IPS DF 19.7 (cell line): ENCODE measurements around the gene KLHL34.

Experiments used
- DNase-seq: peaks from one replicate; pipeline ENCODE4 v3.0.0-alpha.2; 2013; ENCODE audit warnings: low read depth, low spot score

Gene KLHL34

DNA sequence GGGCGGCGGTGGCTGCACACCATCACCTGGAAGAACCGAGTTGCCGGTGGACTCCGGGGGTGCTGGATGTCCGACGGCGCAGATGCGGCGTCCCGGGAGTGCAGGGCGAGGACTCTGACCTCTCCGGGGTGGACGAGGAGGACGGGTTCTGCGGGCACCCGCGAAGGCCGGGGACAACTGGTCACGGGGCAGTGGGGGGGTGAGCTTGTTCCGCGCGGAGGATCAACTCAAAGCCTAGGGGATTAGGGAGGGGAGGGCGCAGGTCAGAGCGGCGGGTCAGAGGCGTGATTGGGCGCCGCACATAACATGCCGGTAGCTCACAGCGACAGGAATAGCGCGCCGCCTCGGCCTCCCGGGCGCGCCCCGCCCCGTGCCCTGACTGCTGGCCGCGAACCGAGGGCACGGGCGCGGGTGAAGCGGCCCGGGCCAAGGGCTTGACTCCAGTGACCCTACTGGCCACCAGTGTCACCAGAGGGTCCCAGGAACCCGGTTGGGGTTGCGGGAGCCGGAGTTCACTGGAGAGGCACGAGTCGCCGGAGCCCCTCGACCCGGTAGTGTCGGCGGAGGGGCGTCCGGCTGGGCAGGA, at the start of gene KLHL34:
Gene KLHL34 (minus strand): TSS at position 179 of the 586 bp plus-strand sequence. CDS start 542 bp downstream, outside the sequence.
- DNase-seq = no peak

- no peak for DNase-seq
Measured at GRCh38 chrX:21705225-21705624, 47.1 kb upstream of the KLHL34 start.

GRCh38 chrX:21702725-21703124, 44.6 kb upstream of the KLHL34 start:
- DNase-seq = no peak

- no peak for DNase-seq
Measured at GRCh38 chrX:21700967-21701366, 42.8 kb upstream of the KLHL34 start.

- DNase-seq = no peak
Measured at GRCh38 chrX:21700275-21700674, 42.1 kb upstream of the KLHL34 start.

- DNase-seq = no peak
Measured at GRCh38 chrX:21699136-21699535, 41.0 kb upstream of the KLHL34 start.

GRCh38 chrX:21698272-21698671, 40.1 kb upstream of the KLHL34 start:
- DNase-seq = no peak

DNA sequence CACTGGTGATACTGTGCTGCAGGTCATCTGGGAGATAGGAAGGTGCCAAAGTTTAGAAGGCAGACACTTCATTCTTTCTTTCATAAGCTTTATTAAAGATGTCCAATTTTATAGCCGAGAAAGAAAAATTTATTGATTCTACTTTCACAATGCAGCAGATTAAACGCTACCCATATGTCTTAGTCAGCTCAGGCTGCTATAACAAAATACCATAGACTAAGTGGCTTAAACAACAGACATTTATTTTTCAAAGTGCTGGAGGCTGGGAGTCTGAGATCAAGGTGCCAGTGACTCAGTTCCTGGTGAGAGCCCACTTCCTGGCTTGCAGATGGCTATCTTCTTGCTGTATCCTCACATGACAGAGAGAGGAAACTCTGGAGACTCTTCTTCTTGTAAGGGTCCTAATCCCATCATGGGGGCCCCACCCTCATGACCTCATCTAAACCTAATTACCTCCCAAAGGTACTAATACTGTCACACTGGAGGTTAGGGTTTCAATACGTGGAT, 33.4 kb upstream of the KLHL34 start:
- DNase-seq = no peak

GRCh38 chrX:21683941-21684340, 25.8 kb upstream of the KLHL34 start:
- no peak for DNase-seq

DNA sequence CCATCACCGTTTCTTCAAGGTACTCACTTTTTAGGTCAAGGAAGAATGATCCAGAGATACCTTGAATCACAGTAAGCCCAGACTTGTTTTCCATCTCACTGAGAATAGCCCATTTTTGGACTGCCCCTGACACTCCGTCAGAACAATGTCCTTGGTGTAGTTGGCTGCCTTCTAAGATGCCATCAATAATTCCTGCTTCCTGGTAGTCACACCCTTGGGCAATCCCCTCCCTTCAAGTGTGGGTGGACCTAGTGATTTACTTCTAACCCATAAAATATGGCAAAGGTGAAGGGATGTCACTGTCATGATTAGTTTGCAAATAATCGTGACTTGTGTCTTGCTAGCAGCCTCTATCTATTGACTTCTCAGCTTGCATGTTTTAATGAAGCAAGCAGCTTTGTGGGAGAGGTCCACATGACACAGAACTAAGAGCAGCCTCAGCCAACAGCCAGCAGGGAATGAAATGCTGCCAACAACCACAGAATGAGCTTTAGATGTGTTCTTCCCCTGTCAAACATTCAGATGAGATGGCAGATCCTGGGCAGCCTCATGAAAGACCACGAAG, 20.0 kb upstream of the KLHL34 start:
- no peak for DNase-seq

DNA sequence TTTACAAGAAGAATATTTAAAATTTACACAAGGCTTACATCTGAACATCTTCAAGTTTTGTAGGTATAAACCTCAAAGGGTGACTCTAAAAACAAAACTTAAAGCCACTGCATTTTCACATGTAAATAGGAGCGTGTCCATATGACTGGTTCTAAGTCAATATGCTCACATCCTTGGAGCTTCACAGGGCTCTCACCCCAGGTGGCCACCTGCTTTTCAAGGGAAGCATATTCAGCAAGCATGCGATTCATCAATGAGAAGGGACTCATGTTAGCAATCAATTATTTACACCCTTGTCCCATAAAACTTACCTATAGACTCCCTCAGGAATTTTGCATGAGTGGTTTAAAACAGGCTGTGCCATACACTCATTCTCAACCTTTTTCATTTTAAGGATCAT, 17.8 kb upstream of the KLHL34 start:
- DNase-seq = no peak

DNA sequence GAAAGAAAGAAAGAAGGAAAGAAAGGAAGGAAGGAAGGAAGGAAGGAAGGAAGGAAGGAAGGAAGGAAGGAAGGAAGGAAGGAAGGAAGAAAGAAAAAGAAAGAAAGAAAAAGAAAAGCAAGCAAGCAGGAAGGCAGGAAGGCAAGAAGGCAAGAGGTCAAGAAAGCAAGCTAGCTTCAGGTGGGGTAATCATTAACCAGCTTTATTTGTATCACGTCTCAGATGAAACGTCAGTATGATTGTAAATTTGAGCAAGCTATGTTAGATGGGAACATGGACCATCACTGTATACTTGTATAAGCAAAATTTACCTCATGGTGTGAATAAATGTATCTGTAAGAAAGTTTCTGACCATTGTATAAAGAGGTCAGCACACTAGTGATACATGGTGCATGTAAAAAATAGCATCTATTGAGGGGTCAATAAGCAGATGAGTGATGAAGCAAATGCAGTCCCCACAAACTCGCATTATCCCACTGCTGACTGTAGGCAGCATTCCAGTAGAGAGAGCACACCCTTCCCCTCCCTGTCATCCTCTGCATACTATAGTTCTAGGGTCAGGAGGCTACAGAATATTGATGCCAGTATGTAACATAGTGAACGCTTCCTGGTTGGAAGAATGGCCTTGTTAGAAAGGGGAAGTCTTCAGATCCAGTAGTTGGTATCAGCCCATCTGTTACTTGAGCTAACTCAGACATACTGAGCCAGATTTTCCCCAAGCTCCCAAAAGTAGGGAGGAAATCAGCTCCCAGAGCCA, 16.5 kb upstream of the KLHL34 start:
- DNase-seq = no peak

DNA sequence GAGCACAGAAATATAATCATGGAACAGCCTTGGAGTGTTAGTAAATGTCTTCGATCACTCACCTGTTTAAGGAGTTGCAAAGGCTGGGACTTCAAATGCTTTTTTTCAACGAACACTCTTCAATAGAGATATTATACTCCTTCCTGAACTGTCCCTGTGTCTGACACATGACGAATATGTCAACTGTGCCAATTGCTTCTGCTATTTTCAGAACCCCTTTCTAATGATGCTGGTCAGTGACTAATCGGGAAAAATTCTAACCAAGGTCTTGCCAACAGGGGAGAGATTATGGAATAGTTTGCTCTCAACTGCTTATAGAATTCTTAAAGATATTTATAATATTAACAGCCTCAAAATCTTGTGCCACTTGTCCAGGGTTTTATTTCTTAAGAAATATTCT, 8.5 kb upstream of the KLHL34 start:
- DNase-seq = no peak

GRCh38 chrX:21666252-21666651, 8.1 kb upstream of the KLHL34 start:
- no peak for DNase-seq

GRCh38 chrX:21662761-21663160, 4.6 kb upstream of the KLHL34 start:
- no peak for DNase-seq

GRCh38 chrX:21661316-21661715, 3.2 kb upstream of the KLHL34 start:
- no peak for DNase-seq

- DNase-seq = no peak
Measured at GRCh38 chrX:21660156-21660555, 2.0 kb upstream of the KLHL34 start.

- no peak for DNase-seq
Measured at GRCh38 chrX:21659320-21659719, 1.2 kb upstream of the KLHL34 start.

DNA sequence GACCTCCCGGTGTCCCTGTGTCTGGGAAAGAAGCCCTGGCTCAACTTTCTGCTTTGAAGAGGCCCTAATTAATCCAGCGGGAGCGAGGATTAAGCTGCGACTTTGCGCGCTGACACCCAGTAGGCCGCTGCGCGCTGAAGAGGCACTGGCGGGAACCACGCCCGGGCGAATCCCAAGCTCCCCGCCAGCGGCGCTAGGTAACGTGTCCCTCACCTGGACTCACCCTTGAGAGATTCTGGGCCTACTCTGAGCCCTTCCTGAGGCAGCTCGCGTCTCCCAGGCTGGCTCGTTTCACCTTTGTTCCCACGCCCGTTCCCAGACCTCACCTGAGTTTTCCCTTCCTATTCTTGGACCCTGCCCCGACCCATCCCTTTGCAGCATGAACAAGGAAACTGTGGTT, 616 bp upstream of the KLHL34 start:
- no peak for DNase-seq

- no peak for DNase-seq
Measured at GRCh38 chrX:21657318-21658151, 595 bp downstream of the KLHL34 start.

- DNase-seq = no peak
Measured at GRCh38 chrX:21656587-21657317, 1.4 kb downstream of the KLHL34 start.
